Measurements from ENCODE around the gene GJC1.
A peak's percentile ranks its signal among the peaks of the same experiment; 100 is the strongest.

Gene GJC1

DNA sequence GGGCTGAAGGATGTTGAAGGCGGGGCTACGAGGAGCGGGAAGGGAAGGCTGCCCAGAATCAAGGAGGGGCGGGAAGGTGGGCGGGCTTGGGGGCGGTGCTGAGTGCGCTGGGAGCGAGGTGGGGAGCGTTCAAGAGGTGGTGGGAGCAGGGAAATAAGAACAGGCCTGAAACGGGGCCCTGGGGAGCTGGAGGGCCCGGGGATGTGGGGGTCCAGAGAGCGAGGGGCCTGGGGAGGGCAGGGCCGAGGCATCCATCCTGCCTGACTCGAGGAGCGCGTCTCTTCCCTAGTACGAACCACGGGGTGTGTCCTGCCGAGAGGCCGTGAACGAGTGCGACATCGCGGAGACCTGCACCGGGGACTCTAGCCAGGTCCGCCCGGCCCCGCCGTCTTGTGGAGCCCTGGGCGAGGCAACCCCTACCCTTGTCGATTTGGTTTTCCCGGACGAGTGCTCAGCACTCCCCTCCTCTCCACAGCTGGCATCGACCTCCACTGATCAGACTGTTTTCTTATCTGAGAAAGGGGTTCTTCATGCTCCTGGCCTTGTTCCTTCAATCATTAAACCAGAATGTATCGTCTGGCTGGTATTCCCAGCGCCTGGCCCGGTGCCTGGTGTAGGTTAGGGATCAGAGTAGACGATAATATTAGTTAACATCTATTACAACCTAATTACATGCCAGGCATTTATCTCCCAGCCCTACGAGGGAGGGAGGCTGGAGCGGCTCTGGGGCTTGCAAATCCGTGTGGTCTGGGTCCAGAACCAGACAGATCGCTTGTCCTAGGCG is 54.1 kb downstream of the GJC1 start:
- DNase-seq, result no peak

DNA sequence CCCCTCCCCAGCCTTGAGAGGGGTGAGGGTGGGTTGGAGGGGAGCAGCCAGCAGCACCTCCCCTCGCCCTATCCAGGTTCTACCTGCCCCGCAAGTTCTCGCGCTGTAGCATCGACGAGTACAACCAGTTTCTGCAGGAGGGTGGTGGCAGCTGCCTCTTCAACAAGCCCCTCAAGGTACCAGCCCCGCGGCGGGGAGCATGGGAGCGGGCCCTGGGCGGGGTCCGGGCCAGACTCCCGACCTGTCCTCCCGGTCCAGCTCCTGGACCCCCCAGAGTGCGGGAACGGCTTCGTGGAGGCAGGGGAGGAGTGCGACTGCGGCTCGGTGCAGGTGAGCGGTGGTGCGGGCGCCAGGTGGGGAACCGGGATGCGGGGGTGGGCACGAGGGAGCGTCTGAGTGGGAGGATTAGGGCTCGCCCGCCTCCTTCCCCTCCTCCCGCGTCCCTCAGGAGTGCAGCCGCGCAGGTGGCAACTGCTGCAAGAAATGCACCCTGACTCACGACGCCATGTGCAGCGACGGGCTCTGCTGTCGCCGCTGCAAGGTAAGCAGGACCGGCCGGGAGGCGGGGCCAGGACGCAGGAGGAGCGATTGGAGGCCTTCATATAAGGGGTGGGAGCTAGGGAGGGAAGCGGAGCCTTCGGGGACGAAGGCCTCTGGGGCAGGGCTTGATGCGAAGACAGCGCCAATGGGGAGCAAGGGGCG is 54.8 kb downstream of the GJC1 start:
- peak; percentile 96 for DNase-seq

DNA sequence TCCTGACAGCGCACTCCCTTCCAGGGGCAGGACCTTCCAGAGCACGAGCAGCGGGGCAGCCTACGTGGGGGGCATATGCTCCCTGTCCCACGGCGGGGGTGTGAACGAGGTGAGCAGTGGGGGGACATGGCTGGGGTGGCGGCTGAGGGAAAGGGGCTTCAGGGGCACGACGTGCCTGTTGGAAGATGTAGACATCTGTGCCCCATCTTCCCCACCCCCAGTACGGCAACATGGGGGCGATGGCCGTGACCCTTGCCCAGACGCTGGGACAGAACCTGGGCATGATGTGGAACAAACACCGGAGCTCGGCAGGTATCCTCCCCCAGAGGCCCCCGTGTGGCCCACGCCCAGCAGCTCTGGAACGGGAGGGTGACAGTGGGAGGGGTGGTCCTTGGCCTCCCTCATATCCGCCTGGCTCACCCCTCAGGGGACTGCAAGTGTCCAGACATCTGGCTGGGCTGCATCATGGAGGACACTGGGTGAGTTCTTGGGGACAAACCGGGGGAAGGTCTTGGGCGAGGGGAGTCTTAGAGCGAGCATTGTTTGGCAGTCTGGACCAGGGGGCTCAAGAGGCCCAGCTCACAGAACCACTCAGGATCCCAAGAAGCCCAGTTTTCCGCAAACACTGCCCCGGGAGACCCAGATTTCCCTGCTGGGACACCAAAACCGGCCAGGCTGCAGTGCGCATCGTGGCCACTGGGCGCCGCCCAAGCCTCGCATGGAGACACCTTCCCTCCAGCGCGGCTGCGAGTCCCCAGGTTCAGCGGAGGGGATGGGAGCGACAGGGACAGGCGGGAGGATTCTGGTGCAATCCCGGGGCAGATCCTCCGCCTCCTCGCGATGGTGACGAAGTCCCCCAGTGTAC is 55.6 kb downstream of the GJC1 start:
- peak; percentile 74 for DNase-seq

DNA sequence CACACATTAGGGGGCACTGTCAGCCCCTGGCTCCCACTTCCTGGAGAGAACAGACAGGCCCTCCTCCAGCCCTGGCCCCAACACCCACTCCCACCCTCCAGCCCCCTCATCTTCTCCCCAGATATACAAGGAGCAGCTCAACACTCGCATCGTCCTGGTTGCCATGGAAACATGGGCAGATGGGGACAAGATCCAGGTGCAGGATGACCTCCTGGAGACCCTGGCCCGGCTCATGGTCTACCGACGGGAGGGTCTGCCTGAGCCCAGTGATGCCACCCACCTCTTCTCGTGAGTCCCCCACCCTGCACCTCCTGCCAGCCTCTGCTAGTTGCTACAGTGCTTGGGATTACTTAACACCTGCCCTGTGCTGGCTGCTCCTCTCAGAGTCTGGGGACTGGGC is 56.9 kb downstream of the GJC1 start:
- DNase-seq, result no peak

DNA sequence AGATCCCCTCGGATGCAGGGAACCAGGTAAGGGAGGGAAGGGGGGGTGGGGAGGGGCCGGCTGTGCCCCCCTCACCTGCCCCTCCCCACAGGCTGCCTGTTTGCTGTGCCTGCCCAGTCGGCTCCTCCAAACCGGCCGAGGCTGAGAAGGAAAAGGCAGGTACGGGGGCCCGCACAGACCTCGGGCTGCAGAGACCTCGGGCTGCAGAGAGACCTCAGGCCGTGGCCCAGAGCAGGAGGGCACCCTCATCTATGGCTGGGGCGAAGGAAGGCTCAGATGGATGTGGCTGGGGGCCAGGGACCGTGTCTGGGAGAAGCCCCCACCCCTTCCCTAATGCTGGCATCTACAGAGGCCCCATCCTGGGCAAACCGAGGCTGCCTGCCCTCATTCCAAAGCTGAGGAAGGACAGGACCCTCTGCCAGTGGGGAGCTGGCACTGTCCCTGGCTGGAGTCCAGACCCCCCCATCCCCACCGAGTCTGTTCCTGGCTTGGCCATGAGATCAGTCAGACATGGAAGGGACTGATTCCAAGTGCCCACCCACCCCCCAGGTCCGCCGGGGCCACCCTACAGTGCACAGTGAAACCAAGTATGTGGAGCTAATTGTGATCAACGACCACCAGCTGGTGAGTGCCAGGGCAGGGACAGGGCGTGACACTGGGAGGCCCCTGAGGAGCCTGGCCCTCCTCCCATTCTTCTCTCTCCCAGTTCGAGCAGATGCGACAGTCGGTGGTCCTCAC is 57.6 kb downstream of the GJC1 start:
- DNase-seq, result no peak

DNA sequence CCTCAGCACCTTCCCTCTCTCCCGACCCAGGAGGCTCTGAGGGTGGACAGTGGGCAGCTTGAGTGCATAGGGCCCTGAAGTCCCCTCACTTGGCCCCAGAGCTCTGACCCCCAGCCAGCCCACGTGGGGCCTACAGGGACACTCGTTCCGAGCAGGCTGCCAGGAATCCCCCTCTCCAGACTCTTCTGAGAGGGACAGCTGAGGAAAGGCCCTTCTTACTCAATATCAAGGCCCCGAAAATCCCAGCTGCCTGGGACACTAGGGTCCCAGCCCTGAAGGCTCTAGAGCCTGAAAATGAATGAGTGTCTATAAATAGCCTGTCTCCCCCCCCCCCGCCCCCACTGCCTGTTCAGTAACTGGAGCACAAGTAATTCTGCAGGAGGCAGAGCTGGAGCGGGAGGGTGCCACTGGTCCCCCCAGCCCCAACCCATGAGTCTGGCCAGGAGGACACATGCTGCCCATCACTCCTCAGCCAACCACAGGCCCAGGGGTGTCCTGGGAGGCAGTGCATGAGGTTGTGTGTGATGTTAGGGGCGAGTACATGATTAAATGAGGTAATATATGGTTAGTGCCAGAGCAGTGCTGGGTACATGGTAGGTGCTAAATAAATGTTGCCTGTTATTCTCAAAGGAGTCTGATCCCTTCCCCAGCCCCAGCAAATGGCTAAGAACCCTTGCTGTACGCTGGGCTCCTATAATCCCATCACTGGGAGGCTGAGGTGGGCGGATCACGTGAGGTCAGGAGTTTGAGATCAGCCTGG is 59.7 kb downstream of the GJC1 start:
- no peak for DNase-seq

DNA sequence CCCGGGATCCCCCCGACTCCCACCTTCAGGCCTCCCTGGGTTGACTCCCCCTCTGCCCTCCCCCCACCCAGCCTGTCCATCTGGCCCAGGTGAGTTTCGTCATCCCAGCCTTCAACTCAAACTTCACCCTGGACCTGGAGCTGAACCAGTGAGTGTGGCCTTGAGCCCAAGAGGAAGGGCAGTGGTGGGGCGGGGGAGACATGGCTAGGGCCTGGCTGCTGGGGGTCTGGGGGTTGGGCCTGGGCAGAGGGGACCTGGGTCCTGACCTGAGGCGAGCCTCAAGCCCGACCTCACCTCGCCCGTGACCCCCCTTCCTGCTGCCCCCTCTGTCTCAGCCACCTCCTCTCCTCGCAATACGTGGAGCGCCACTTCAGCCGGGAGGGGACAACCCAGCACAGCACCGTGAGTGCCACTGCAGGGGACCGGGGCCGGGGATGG is 60.4 kb downstream of the GJC1 start:
- no peak for DNase-seq

DNA sequence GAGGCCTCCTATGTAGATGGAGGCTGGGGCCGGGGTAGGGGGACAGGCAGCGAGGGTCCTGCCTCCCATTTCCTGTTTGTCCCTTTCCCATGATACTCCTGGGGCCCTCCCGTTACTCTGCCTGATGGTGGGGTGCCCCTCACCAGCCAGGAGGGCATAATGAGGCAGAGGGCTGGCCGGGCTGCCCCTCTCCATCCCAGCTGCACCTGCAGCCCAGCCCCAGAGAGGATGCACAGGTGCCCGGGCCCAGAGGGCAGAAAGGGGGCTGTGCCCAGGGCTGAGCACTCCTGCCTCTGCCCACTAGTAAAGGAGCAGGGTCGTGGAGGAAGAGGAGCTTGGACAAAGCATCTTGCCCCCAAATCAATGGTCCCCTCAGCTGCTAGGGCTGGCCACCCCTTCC is 60.9 kb downstream of the GJC1 start:
- no peak for DNase-seq

DNA sequence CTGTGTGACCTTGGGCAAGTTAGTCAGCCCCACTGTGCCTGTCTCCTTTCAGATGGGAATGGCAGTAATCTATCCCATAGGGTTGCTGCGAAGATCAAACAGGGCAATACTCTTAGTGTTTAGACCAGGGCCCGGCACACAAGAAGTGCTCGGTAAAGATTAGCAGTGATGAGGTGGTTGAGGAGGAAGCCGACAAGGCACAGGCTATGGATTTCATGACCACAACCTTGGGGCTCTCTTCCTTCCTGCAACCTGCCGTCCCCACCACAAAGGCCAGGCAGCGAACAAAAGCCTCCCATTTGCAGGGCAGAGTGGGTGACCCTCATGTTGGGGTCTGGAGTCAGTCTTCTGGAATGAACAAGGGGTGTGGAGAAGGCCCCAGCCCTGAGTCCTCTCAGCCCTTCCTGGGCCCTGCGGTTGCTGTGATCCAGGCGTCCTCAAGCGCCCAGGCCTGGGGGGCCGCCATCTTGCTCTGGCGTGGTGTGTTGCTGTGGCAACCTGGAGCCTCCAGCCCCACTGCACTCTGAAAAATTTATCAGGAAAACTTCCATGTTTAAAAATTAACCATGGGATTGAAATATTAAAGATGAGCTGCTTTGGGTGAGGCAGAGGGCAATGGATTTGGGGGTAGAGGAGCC is 61.5 kb downstream of the GJC1 start:
- no peak for DNase-seq

DNA sequence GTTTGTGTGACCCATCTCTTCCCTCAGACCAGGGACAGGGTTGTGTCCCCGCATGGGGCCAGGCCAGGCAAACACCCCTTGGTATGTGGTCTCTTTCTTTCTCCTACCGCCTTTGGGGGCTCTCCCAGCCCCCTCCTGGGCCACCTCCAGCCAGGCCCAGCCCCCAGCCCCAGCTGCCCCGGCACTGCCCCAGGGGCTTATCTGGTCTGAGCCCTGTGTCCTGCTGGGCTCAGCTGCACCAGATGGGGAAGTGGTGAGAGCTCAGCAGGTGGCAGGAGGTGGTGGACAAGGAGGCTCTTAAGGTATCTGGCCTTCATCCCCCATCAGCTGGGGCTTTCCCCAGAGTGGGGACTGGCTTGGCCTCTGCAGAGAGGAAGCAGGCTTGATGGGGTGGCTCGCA is 62.6 kb downstream of the GJC1 start:
- no peak for DNase-seq

DNA sequence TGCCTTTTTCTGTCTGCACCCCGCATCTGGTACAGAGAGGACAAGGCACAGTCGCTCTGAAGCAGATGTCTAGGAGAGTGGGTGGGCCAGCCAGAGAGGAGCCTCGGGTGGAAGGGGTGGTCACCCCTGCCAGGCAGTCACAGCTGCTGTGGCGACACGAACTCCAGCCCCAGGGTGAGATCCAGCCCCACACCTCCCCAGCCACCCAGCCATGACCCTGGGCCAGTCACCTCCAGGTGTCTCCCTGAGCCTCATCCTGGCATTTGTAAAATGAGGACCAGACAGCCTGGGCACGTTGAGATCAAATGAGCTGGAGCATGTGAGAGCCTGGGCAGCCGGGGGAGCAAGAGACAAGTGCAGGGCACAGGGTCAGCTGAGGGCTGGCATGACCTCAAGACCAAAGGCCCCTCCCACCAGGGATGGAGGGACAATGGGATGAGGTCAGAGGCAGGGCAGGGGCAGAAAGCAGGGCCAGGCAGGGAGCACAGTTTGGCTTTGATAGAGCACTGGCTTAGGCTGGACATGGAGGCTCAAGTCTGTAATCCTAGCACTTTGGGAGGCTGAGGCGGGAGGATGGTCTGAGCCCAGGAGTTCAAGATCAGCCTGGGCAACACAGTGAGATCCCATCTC is 63.6 kb downstream of the GJC1 start:
- DNase-seq, result no peak

DNA sequence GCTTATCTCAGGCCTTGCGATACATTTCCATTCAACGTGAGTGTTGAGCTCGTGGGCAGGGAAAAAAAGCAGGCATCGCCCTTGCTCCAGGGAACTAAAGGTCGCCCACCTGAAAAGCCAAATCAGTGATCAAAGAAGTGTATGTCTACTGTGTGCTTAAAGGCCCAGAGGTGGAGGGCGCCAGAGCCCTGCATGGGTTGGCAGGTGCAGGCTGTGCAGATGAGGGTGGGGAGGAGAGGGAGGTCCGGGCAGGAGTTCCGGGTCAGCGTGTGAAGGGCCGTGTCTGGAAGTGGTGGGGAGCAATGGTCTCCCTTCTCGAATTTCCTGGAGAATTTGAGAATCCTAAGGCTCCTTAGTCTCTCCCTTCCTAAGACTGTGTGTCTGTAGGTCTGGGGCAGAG is 64.1 kb downstream of the GJC1 start:
- no peak for DNase-seq

DNA sequence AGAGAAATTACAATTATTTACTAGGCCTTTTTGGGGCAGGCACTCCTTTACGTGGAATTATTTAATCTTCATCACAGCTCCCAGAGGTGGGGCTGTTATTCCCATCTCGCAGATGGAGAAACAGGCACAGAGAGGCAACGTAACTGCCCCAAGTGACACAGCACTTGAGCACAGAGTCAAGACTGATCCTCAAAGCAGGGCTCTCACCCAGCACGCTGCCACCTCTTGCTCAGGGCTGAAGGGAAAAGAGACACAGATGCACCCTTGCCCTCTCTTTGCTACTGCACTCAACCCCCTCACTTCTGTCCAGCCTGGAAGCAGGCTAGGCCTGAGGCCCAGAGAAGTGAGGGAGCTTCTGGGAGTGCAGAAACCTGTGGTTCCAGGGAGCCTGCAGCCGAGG is 66.9 kb downstream of the GJC1 start:
- no peak for DNase-seq

DNA sequence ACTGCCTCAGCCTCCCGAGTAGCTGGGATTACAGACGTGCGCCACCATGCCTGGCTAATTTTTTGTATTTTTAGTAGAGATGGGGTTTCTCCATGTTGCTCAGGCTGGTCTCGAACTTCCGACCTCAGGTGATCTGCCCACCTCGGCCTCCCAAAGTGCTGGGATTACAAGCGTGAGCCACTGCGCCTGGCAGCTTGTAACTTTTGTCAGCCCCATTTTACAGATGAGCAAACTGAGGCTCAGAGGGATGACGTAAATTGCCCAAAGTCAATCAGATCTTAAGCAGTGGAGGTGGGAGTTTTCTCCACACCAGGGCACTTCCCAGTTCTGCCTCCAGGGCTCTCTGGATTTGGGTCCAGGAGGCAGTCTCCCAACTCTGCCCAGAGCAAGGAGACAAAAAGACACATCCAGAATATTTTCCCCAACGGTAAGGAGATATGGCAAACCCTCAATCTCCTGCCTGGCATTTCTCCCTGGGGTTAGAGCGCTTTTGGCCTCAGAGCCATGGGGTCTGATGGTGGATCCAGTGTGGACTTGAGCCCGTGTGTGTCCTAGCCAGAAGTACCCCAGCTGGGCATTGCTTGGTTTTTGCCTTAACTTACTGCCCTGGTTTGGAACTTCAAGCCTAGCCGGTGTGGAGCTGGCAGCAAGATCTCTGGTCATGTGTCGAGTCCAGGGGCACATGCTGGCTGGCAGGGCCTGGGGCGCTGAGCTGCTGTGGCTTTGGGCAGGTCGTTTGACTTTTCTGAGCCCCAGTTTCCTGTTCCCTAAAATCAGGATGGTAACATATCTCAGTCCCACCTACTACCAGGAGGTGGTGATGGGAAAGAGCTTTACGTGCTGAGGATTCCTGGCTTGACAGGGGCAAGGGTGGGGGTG is 67.9 kb downstream of the GJC1 start:
- DNase-seq, result no peak

DNA sequence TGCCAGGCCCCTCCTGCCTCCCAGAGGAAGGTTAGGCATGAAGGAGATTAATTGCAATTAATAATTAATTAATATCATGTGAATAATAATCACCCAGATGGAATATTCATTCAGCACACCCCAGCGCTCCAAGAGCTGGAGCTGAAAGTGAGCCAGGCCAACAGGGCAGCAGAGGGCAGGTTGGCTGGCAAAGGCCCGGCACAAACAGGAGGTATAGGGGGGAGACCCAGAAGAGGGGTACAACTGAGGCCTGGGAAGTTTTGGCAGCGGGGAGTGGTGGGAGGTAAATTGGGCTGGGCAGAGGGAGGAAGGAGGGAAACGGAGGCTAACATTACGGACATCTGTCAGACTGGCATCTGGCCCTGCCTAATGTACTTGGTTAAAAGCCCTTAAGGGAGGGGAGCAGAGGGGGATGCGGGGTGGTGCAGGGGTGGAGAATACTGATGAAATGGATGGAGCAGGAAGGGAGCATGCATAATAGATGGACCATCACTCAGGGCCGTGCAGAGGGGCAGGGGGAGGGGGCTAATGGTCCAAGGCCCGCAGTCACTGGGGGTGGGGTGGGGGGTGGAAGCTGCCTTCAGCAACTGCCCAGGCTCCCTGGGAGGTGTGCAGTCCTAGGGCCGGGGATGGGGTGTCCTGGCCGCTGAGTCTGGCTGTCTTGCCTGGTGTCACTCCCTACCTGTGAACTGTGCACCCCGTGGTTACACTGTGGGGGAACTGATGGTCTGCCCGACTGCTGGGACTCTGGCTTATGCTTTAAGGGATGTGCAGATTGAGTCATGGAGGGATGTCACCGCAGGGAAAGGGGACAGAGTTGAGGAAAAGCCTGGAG is 69.4 kb downstream of the GJC1 start:
- no peak for DNase-seq

DNA sequence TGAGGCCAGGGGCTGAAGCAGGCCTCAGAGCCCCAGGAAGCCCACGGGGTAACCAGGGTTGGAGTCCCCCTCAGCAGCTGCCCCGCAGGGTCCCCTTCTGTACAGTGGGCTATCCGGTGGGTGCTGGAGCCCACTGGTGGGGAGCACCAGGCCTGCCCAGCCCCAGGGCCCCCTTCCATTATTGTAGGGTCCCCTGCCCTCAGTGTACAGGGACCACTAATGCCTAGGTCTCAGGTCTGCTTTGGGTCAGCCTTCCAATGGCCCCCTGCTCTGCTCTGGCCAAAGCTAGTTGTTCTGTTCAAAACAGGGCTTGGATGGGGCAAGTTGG is 70.2 kb downstream of the GJC1 start:
- DNase-seq, result no peak

DNA sequence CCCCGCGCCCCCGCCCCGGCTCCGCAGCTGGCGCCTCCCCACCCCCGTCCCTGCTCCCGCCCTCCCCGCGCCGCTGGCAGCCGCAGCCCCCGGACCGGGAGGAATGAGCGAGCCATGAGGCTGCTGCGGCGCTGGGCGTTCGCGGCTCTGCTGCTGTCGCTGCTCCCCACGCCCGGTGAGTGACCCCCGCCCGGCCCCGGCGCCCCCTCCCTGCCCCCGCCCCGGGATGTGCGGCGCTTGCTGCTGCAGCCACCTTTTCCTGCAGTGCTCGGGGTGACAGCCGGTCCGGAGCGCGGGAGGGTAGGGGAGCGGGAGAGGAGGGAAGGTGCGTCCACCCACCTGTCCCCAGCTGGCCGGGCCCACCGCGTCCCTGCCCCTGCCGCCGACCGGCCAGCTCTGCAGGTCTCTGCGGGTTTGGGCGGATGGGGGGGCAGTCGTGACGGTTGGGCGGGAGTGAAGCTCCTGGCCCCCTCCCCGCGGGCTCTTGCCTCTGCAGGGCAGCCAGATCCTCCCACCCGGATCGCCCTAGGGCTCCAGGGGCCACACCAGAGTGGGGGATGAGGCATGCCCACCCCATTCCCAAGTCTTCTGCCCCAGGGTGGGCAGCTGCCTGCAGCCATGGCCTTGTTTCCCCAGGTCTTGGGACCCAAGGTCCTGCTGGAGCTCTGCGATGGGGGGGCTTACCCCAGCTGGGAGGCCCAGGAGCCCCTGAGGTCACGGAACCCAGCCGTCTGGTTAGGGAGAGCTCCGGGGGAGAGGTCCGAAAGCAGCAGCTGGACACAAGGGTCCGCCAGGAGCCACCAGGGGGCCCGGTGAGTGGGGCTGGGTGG is 70.8 kb downstream of the GJC1 start:
- DNase-seq, result no peak

DNA sequence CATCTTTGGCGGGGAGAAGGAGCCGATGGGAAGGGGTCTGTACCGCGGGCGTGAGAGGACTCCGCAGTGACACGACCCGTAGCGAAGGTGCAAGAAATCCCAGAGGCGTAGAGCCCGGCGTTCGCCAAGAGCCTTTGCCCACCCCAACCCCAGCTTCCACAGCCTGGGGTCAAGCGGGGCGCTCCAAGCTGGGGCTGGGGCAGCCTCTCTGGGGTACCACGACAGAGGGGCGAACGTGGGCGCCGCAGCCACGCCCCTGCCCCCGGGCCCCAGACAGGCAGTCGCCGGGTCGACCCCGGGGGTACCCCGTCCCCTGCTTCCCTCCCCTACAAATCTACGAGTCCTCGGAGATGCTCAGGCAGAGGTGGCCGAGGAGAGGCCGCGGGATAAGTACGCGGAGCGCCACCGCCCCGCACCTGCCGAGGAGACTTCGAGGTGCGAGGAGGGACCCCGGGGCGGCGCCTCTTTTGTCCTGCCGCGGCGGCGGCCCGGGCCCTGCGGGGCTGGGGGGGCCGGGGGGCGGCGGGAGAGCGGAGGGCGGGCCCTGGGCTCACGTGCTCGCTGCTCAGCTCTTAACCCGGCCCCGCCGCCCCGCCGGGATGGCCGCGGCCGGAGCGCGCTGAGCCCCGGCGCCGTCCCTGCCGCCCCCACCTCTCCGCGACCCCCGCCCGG is 71.5 kb downstream of the GJC1 start, which contains the start of gene ADAM11:
Gene ADAM11 (plus strand): TSS at position 575 of the 672 bp plus-strand sequence. CDS start 212 bp downstream, outside the sequence.
- no peak for DNase-seq

Measured in HCEC 1CT (cell line).